ENCODE measurements around the gene ZNF337. TPM values are rescaled to one million over a fixed set of nuclear protein-coding genes. Genes with fewer than 3 reads are reported as not detected.
"Not testable (repeated sequence)": the region's sequence is repeated elsewhere in the genome, so short reads cannot be mapped to it uniquely, and the experiment has no call there.

ZNF337 gene
- total RNA-seq, 4 donors from 2014 or later: 7.5 to 17.1 (median 11.1) TPM

DNA sequence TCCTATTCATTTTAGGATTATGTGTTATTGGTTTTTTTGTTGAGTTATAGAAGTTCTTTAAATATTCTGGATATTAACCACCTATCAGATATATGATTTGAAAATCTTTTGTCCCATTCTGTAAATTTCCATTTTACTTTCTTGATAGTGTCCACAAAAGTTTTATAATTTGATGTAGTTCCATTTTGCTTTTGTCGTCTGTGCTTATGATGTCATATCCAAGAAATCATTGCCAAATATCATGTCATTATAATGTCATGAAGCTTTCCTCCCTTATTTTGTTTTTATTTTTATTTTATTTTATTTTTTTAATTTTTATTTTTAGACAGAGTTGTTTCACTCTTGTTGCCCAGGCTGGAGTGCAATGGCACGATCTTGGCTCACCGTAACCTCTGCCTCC, 51.8 kb downstream of the ZNF337 start:
- Histone ChIP-seq H3K27ac (no peak overlapping the region), H3K4me3 (no peak overlapping the region), H3K4me1 (no peaks in the 10 kb centered on the region), H3K27me3 (no peaks in the 10 kb centered on the region), H3K9me3 (no peaks in the 10 kb centered on the region), H3K36me3 (peaks cover 28% of the 10 kb centered on the region)
- DNase-seq (ENCODE audit: low spot score in 2 of 2): no peak
- no peak for TF ChIP-seq POLR2AphosphoS5 (IDR thresholded peaks at IDR 0.05)
- TF ChIP-seq, protein P1, sequence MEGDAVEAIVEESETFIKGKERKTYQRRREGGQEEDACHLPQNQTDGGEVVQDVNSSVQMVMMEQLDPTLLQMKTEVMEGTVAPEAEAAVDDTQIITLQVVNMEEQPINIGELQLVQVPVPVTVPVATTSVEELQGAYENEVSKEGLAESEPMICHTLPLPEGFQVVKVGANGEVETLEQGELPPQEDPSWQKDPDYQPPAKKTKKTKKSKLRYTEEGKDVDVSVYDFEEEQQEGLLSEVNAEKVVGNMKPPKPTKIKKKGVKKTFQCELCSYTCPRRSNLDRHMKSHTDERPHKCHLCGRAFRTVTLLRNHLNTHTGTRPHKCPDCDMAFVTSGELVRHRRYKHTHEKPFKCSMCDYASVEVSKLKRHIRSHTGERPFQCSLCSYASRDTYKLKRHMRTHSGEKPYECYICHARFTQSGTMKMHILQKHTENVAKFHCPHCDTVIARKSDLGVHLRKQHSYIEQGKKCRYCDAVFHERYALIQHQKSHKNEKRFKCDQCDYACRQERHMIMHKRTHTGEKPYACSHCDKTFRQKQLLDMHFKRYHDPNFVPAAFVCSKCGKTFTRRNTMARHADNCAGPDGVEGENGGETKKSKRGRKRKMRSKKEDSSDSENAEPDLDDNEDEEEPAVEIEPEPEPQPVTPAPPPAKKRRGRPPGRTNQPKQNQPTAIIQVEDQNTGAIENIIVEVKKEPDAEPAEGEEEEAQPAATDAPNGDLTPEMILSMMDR (IDR thresholded peaks at IDR 0.05): no peak
- TF ChIP-seq EP300 (IDR thresholded peaks at IDR 0.05): no peak
- no peak for TF ChIP-seq POLR2A (IDR thresholded peaks at IDR 0.05)
- WGBS: 92% methylated on average over 3 of the region's 3 CpGs

DNA sequence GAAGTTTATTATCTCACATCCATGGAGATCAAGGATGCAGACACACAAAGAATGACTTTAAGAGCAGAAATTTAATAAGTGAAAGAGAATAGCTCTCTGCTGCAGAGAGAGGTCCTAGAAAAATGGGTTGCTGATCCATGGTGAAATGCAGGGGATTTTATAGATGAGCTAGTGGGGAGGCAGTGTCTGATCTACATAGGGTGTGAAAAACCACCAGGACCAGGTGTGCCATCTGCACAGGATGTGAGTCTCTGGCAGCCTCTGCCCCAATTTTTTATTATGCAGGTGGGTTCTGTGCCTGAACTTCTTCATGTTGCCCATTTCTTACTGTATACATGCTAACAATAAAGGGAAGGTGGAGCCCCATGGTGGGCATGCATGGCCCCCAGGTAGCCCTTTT, 52.9 kb downstream of the ZNF337 start:
- Histone ChIP-seq H3K36me3 (peaks cover 28% of the 10 kb centered on the region), H3K27me3 (no peaks in the 10 kb centered on the region), H3K4me1 (no peaks in the 10 kb centered on the region), H3K27ac (no peak overlapping the region), H3K9me3 (no peaks in the 10 kb centered on the region), H3K4me3 (no peak overlapping the region)
- no peak for TF ChIP-seq EP300 (IDR thresholded peaks at IDR 0.05)
- TF ChIP-seq POLR2AphosphoS5 (IDR thresholded peaks at IDR 0.05): no peak
- no peak for TF ChIP-seq POLR2A (IDR thresholded peaks at IDR 0.05)
- TF ChIP-seq, protein P1 (IDR thresholded peaks at IDR 0.05): no peak
- DNase-seq (ENCODE audit: low spot score in 2 of 2): no peak

DNA sequence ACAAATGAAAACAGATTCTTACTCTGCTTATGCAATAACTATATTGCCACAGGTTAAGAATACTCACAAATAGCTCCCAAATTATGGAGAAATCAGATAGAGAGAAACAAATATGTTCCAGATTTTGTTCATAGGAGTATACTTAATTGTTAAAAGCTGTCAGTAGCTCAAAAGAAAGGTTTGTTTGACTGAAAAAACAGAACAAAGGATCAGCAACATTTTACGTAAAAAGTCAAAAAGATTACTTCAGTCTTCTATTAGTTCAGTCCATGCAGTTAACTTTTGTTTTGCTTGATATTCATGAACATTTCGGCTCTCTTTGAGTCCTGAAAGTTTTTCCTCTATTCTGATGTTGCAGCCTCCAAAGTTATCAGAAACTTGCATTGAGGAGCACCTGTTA, 59.4 kb downstream of the ZNF337 start:
- 97% methylated on average over 2 of the region's 2 CpGs for WGBS
- no peak overlapping the region for H3K4me3 ChIP-seq
- TF ChIP-seq EP300 (IDR thresholded peaks at IDR 0.05): no peak
- no peak for TF ChIP-seq POLR2A (IDR thresholded peaks at IDR 0.05)
- TF ChIP-seq, protein P1 (IDR thresholded peaks at IDR 0.05): no peak
- no peak for TF ChIP-seq POLR2AphosphoS5 (IDR thresholded peaks at IDR 0.05)

DNA sequence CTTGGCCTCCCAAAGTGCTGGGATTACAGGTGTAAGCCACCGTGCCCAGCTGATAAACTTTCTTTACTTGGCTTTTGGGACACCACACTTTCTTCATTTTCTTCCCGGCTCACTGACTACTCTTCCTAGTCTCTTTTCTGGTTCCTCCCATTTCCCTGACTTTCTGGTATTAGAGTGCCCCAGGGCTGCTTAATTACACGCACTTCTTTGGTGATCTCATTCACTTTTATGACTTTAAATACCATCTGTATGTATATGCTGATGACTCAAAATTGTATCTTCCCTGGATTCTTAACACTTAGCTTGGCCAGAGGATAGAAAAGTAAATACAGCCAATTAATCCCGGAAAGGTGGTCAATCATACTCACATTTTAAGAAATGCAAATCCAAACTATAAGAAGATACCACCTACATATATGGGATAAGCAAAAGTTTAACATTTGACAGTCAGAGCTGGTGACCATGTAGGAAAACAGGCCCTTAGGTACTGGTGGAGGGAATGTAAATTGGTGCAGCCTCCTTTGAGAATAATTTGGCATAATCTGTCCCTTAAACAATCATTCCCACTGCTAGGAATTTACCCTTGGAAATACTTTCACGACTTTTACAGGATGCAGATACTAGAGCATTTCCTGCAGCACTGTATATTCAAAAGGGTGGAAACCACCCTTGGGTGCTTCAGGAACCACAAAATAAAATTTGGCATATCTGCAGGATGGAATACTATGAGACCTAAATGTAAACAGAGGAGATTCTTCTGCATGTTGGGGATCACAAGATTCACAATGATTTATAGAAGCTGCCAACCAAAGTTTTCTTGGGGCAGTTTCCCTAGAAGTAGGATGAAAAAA, 63.5 kb downstream of the ZNF337 start:
- no peak overlapping the region for H3K4me3 ChIP-seq
- TF ChIP-seq, protein P1 (IDR thresholded peaks at IDR 0.05): no peak
- TF ChIP-seq POLR2A (IDR thresholded peaks at IDR 0.05): no peak
- no peak for TF ChIP-seq POLR2AphosphoS5 (IDR thresholded peaks at IDR 0.05)
- TF ChIP-seq EP300 (IDR thresholded peaks at IDR 0.05): no peak
- DNase-seq (ENCODE audit: low spot score in 2 of 2): no peak
- H3K27me3 ChIP-seq: no peaks in the 10 kb centered on the region
- no peaks in the 10 kb centered on the region for H3K9me3 ChIP-seq
- no peaks in the 10 kb centered on the region for H3K36me3 ChIP-seq
- H3K4me1 ChIP-seq: no peaks in the 10 kb centered on the region
- no peak overlapping the region for H3K27ac ChIP-seq
- WGBS: 47% methylated on average over 5 of the region's 5 CpGs

More for the DNA sequence above, 59.4 kb downstream of the ZNF337 start:
- Histone ChIP-seq H3K4me1 (no peaks in the 10 kb centered on the region), H3K27ac (no peak overlapping the region), H3K9me3 (no peaks in the 10 kb centered on the region), H3K27me3 (no peaks in the 10 kb centered on the region), H3K36me3 (peaks cover 3% of the 10 kb centered on the region)
- DNase-seq (ENCODE audit: low spot score in 2 of 2): no peak

DNA sequence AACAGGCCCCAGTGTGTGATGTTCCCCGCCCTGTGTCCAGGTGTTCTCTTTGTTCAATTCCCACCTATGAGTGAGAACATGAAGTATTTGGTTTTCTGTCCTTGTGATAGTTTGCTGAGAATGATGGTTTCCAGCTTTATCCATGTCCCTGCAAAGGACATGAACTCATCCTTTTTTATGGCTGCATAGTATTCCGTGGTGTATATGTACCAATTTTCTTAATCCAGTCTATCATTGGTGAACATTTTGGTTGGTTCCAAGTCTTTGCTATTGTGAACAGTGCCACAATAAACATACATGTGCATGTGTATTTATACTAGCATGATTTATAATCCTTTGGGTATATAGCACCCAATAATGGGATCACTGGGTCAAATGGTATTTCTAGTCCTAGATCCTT, 66.0 kb downstream of the ZNF337 start:
- H3K4me3 ChIP-seq; H3K36me3 ChIP-seq; H3K4me1 ChIP-seq; H3K27me3 ChIP-seq; H3K9me3 ChIP-seq; H3K27ac ChIP-seq; DNase-seq (ENCODE audit: low spot score in 2 of 2): not testable (repeated sequence)
- 100% methylated on average over 2 of the region's 2 CpGs for WGBS
